ENCODE data around the gene RXRA.

- TF ChIP-seq, protein P1, sequence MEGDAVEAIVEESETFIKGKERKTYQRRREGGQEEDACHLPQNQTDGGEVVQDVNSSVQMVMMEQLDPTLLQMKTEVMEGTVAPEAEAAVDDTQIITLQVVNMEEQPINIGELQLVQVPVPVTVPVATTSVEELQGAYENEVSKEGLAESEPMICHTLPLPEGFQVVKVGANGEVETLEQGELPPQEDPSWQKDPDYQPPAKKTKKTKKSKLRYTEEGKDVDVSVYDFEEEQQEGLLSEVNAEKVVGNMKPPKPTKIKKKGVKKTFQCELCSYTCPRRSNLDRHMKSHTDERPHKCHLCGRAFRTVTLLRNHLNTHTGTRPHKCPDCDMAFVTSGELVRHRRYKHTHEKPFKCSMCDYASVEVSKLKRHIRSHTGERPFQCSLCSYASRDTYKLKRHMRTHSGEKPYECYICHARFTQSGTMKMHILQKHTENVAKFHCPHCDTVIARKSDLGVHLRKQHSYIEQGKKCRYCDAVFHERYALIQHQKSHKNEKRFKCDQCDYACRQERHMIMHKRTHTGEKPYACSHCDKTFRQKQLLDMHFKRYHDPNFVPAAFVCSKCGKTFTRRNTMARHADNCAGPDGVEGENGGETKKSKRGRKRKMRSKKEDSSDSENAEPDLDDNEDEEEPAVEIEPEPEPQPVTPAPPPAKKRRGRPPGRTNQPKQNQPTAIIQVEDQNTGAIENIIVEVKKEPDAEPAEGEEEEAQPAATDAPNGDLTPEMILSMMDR (IDR thresholded peaks at IDR 0.05), result peak in 3 of 6 experiments; percentile 9 to 40 (median 20)
- no peak for TF ChIP-seq POLR2A (IDR thresholded peaks at IDR 0.05)
Observed at GRCh38 chr9:134419684-134420076, 93.4 kb downstream of the RXRA start.
